ENCODE data around the gene TSHZ1.

TSHZ1 gene

GRCh38 chr18:75297731-75298130, 87.1 kb downstream of the TSHZ1 start:
- Histone ChIP-seq H3K9me3 (ENCODE audit: control insufficient read depth, insufficient read depth, low read length) (no peaks in the 10 kb centered on the region), H3K36me3 (ENCODE audit: control insufficient read depth, insufficient read depth, low read length) (no peaks in the 10 kb centered on the region), H3K4me3 (ENCODE audit: low read depth, low read length) (no peak overlapping the region), H3K4me1 (ENCODE audit: control insufficient read depth, insufficient read depth, low read length) (no peaks in the 10 kb centered on the region), H3K27me3 (ENCODE audit: control insufficient read depth, insufficient read depth, low read length) (no peaks in the 10 kb centered on the region), H3K9ac (ENCODE audit: low read depth, low read length) (no peak overlapping the region), H3K27ac (ENCODE audit: low read depth, low read length) (no peak overlapping the region)

DNA sequence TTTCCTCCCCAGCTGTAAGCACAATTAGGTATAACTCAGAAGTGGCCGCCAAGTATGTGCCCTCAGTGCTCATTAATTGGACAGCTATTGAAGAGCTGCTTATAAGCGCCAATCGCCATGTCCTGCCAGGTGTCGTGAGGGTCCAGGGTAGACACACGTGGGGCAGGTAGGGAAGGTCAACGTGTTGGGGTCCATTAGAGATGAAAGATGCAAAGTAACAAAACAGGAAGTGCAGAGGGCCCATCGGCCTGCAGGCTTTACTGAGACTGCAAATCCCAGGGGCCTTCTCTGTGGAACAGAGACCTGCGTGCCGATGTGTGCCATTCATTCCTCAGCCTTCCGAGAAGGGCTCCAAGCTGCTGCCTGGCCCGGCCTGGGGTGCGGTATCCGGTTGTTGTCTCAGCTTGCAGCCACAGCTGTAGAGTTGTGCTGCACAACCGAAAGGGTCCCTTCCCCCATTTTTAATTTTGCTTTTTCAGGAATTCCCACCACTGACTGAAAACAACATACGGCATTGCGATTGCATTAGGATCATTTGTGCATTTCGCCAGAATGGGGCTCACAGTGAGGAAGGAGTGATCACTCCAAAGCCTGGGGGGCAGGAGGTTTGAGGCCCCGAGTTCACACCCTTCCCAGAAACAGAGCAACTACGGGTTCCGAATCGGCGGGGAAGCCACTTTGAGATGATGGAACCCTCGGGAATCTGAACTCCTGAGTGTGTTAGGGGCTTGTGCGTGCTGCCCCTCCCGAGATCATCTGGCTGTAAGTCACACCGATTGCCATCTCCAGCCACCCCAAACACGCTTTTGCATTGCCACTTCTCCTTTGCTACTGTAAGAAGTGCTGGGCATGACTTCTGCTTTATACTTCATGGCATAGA, 94.3 kb downstream of the TSHZ1 start:
- Histone ChIP-seq H3K9me3 (ENCODE audit: control insufficient read depth, insufficient read depth, low read length) (no peaks in the 10 kb centered on the region), H3K9ac (ENCODE audit: low read depth, low read length) (no peak overlapping the region), H3K27ac (ENCODE audit: low read depth, low read length) (no peak overlapping the region), H3K4me3 (ENCODE audit: low read depth, low read length) (no peak overlapping the region), H3K36me3 (ENCODE audit: control insufficient read depth, insufficient read depth, low read length) (no peaks in the 10 kb centered on the region), H3K27me3 (ENCODE audit: control insufficient read depth, insufficient read depth, low read length) (no peaks in the 10 kb centered on the region), H3K4me1 (ENCODE audit: control insufficient read depth, insufficient read depth, low read length) (no peaks in the 10 kb centered on the region)

DNA sequence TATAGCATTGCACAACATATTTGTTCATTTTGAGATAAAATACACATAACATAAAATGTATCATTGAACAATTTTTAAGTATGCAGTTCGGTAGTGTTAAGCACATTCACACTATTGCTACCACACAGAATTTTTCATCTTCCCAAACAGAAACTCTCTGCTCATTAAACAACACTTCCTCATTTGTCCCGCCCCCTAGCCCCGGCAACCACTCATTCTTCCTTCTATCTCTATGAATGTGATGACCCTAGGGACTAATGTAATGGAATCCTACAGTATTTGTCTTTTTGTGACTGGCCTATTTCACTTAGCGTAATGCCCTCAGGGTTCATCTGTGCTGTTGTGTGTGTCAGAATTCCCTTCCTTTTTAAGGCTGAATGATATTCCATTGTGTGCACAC, 95.4 kb downstream of the TSHZ1 start:
- Histone ChIP-seq H3K36me3 (ENCODE audit: control insufficient read depth, insufficient read depth, low read length) (no peaks in the 10 kb centered on the region), H3K27me3 (ENCODE audit: control insufficient read depth, insufficient read depth, low read length) (no peaks in the 10 kb centered on the region), H3K4me3 (ENCODE audit: low read depth, low read length) (no peak overlapping the region), H3K27ac (ENCODE audit: low read depth, low read length) (no peak overlapping the region), H3K9me3 (ENCODE audit: control insufficient read depth, insufficient read depth, low read length) (no peaks in the 10 kb centered on the region), H3K4me1 (ENCODE audit: control insufficient read depth, insufficient read depth, low read length) (no peaks in the 10 kb centered on the region), H3K9ac (ENCODE audit: low read depth, low read length) (no peak overlapping the region)

DNA sequence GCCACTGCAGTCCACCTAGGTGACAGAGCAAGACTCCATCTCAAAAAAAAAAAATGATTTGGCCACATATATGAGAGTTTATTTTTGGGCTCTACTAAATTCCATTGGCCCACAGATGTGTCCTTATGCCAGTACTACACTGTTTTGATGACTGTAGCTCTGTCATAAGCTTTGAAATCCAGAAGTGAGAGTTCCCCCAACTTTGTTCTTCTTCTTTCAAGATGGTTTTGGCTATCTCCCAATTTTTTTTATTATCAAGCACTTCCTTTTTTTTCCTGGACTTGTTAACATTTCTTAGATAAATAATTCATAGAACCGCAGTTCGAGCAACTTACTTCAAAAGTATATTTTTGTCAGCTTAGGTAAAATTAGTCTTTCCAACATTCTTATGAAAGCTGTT, 96.9 kb downstream of the TSHZ1 start:
- no peak overlapping the region for H3K9ac ChIP-seq (ENCODE audit: low read depth, low read length)
- H3K4me1 ChIP-seq (ENCODE audit: control insufficient read depth, insufficient read depth, low read length), result no peaks in the 10 kb centered on the region
- no peaks in the 10 kb centered on the region for H3K27me3 ChIP-seq (ENCODE audit: control insufficient read depth, insufficient read depth, low read length)
- no peak overlapping the region for H3K27ac ChIP-seq (ENCODE audit: low read depth, low read length)
- H3K4me3 ChIP-seq (ENCODE audit: low read depth, low read length), result no peak overlapping the region
- H3K9me3 ChIP-seq (ENCODE audit: control insufficient read depth, insufficient read depth, low read length), result no peaks in the 10 kb centered on the region
- H3K36me3 ChIP-seq (ENCODE audit: control insufficient read depth, insufficient read depth, low read length), result no peaks in the 10 kb centered on the region

- H3K27me3 ChIP-seq (ENCODE audit: control insufficient read depth, insufficient read depth, low read length), result no peaks in the 10 kb centered on the region
- no peaks in the 10 kb centered on the region for H3K36me3 ChIP-seq (ENCODE audit: control insufficient read depth, insufficient read depth, low read length)
- no peaks in the 10 kb centered on the region for H3K4me1 ChIP-seq (ENCODE audit: control insufficient read depth, insufficient read depth, low read length)
- H3K9me3 ChIP-seq (ENCODE audit: control insufficient read depth, insufficient read depth, low read length), result no peaks in the 10 kb centered on the region
- H3K27ac ChIP-seq (ENCODE audit: low read depth, low read length), result no peak overlapping the region
- H3K9ac ChIP-seq (ENCODE audit: low read depth, low read length), result no peak overlapping the region
- H3K4me3 ChIP-seq (ENCODE audit: low read depth, low read length), result no peak overlapping the region
Observed at GRCh38 chr18:75309564-75309963, 99.0 kb downstream of the TSHZ1 start.

- H3K9ac ChIP-seq (ENCODE audit: low read depth, low read length), result no peak overlapping the region
- H3K27ac ChIP-seq (ENCODE audit: low read depth, low read length), result no peak overlapping the region
- no peaks in the 10 kb centered on the region for H3K27me3 ChIP-seq (ENCODE audit: control insufficient read depth, insufficient read depth, low read length)
- no peak overlapping the region for H3K4me3 ChIP-seq (ENCODE audit: low read depth, low read length)
- H3K36me3 ChIP-seq (ENCODE audit: control insufficient read depth, insufficient read depth, low read length), result no peaks in the 10 kb centered on the region
- no peaks in the 10 kb centered on the region for H3K4me1 ChIP-seq (ENCODE audit: control insufficient read depth, insufficient read depth, low read length)
- no peaks in the 10 kb centered on the region for H3K9me3 ChIP-seq (ENCODE audit: control insufficient read depth, insufficient read depth, low read length)
Observed at GRCh38 chr18:75314117-75314516, 103.5 kb downstream of the TSHZ1 start.

DNA sequence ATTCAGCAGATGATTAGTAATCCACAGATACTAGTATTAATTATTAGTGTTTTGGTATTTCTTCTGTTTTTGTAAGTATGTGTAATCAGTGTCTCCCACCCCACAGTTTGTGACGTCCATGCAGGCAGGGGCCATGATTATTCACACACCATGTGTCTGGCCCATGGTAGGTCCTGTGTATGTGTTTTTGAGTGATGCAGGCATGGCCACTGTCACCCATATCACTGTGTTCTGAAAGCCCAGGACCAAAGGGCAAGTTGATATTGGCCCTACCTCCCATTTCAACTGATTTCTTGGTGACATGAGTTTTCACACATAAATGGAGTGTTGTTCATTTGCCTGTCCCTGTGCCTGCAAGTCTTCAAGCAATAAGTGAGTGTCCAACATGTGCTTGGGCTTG, 104.0 kb downstream of the TSHZ1 start:
- no peaks in the 10 kb centered on the region for H3K27me3 ChIP-seq (ENCODE audit: control insufficient read depth, insufficient read depth, low read length)
- no peaks in the 10 kb centered on the region for H3K4me1 ChIP-seq (ENCODE audit: control insufficient read depth, insufficient read depth, low read length)
- no peak overlapping the region for H3K4me3 ChIP-seq (ENCODE audit: low read depth, low read length)
- no peak overlapping the region for H3K9ac ChIP-seq (ENCODE audit: low read depth, low read length)
- H3K9me3 ChIP-seq (ENCODE audit: control insufficient read depth, insufficient read depth, low read length), result no peaks in the 10 kb centered on the region
- H3K36me3 ChIP-seq (ENCODE audit: control insufficient read depth, insufficient read depth, low read length), result no peaks in the 10 kb centered on the region
- H3K27ac ChIP-seq (ENCODE audit: low read depth, low read length), result no peak overlapping the region

DNA sequence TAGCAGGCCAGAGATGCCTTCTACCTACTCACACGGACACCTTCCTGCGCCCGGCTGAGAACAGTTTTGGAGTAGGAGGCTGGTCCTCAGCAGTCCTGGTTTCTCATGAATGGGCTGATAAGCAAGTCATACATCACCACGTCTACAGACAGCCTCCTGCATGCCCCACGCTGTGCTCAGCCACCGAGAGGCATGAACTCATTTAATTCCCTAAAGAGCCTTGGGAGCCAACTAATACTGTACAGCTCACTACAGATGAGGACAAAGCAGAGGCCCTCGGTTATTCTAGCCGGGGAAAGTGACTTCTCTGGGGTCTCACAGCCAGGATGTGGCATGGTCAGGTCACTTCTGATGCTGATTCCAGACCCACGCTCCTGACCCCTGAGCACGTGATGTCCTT, 105.6 kb downstream of the TSHZ1 start:
- H3K27me3 ChIP-seq (ENCODE audit: control insufficient read depth, insufficient read depth, low read length), result no peaks in the 10 kb centered on the region
- H3K4me1 ChIP-seq (ENCODE audit: control insufficient read depth, insufficient read depth, low read length), result no peaks in the 10 kb centered on the region
- no peak overlapping the region for H3K9ac ChIP-seq (ENCODE audit: low read depth, low read length)
- H3K9me3 ChIP-seq (ENCODE audit: control insufficient read depth, insufficient read depth, low read length), result no peaks in the 10 kb centered on the region
- no peak overlapping the region for H3K27ac ChIP-seq (ENCODE audit: low read depth, low read length)
- H3K36me3 ChIP-seq (ENCODE audit: control insufficient read depth, insufficient read depth, low read length), result no peaks in the 10 kb centered on the region
- H3K4me3 ChIP-seq (ENCODE audit: low read depth, low read length), result no peak overlapping the region

DNA sequence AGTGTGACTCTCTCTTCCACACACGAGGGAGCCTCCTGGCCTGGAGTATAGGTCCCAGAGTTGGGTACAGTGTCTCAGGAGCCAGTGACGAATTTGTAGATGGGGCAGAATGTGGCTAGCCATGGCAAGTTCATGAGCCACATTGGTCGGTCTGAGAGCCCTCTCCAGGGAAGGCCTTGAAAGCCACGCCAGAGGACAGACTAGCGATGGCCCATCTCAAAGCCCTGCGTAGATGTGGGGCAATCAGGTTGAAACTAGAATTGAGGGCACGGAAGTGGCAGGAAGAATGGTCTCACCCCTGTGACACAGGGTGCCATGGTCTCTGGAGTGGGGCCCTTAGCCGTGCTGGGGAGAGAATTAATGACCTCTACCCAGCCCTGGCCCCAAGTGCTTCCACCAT, 106.2 kb downstream of the TSHZ1 start:
- H3K4me1 ChIP-seq (ENCODE audit: control insufficient read depth, insufficient read depth, low read length), result no peaks in the 10 kb centered on the region
- no peaks in the 10 kb centered on the region for H3K9me3 ChIP-seq (ENCODE audit: control insufficient read depth, insufficient read depth, low read length)
- no peak overlapping the region for H3K4me3 ChIP-seq (ENCODE audit: low read depth, low read length)
- no peak overlapping the region for H3K27ac ChIP-seq (ENCODE audit: low read depth, low read length)
- no peaks in the 10 kb centered on the region for H3K27me3 ChIP-seq (ENCODE audit: control insufficient read depth, insufficient read depth, low read length)
- H3K9ac ChIP-seq (ENCODE audit: low read depth, low read length), result no peak overlapping the region
- H3K36me3 ChIP-seq (ENCODE audit: control insufficient read depth, insufficient read depth, low read length), result no peaks in the 10 kb centered on the region

GRCh38 chr18:75317300-75317699, 106.7 kb downstream of the TSHZ1 start:
- H3K9me3 ChIP-seq (ENCODE audit: control insufficient read depth, insufficient read depth, low read length), result no peaks in the 10 kb centered on the region
- no peak overlapping the region for H3K9ac ChIP-seq (ENCODE audit: low read depth, low read length)
- H3K36me3 ChIP-seq (ENCODE audit: control insufficient read depth, insufficient read depth, low read length), result no peaks in the 10 kb centered on the region
- H3K27me3 ChIP-seq (ENCODE audit: control insufficient read depth, insufficient read depth, low read length), result no peaks in the 10 kb centered on the region
- no peak overlapping the region for H3K4me3 ChIP-seq (ENCODE audit: low read depth, low read length)
- no peak overlapping the region for H3K27ac ChIP-seq (ENCODE audit: low read depth, low read length)
- no peaks in the 10 kb centered on the region for H3K4me1 ChIP-seq (ENCODE audit: control insufficient read depth, insufficient read depth, low read length)

- Histone ChIP-seq H3K36me3 (ENCODE audit: control insufficient read depth, insufficient read depth, low read length) (no peaks in the 10 kb centered on the region), H3K4me1 (ENCODE audit: control insufficient read depth, insufficient read depth, low read length) (no peaks in the 10 kb centered on the region), H3K27me3 (ENCODE audit: control insufficient read depth, insufficient read depth, low read length) (no peaks in the 10 kb centered on the region), H3K27ac (ENCODE audit: low read depth, low read length) (no peak overlapping the region), H3K9me3 (ENCODE audit: control insufficient read depth, insufficient read depth, low read length) (no peaks in the 10 kb centered on the region), H3K9ac (ENCODE audit: low read depth, low read length) (no peak overlapping the region), H3K4me3 (ENCODE audit: low read depth, low read length) (no peak overlapping the region)
Observed at GRCh38 chr18:75317703-75318102, 107.1 kb downstream of the TSHZ1 start.

Measured in HUES48 (cell line).